Stimulated activated CD8-positive, alpha-beta memory T cell treated with anti-CD3 and anti-CD28 coated beads, Interleukin-15, amount 100 ng/mL, for 1 hour (primary cell): ENCODE measurements around the gene LDOC1.
A peak's percentile ranks its signal among the peaks of the same experiment; 100 is the strongest.
"Not testable (repeated sequence)": the region's sequence is repeated elsewhere in the genome, so short reads cannot be mapped to it uniquely, and the experiment has no call there.

ENCODE experiments used
- DNase-seq: peaks from one replicate; pipeline ENCODE4 v3.0.0-alpha.2; 2020; ENCODE audit warnings: low read depth

The LDOC1 gene

GRCh38 chrX:141176586-141177451 is at the start of gene LDOC1:
TSS of gene LDOC1 (minus strand) at chrX:141177129. CDS start at chrX:141177021, 108 bp downstream.
- peak; percentile 35 for DNase-seq

GRCh38 chrX:141221611-141222010 is 44.7 kb upstream of the LDOC1 start:
- no peak for DNase-seq

DNA sequence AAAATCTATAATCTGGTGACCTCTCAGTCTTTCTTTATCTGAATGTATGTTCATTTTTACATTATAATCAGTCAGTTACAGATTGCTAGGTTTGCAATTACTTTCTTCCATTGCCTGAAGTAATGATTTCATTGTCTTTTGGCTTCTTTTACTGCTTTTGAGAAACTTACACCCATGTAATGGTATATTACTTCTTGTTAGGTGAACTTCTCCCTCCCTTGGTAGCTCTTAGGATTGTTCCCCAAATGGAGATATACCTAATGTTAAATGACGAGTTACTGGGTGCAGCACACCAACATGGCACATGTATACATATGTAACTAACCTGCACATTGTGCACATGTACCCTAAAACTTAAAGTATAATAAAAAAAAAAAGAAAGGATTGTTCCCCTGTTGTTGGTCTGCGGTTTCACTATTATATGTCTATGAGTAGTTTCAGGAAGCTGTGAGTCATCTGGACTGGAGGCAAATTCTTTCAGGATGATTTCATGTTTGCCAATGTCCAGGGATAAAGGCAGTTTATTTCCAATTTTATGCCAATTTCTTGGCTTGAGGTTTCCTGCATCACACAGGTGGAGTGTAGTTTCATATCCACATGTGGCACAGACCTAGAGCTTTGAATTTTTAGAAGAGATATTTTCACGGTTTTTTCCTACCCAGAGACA is 43.5 kb upstream of the LDOC1 start:
- no peak for DNase-seq

DNA sequence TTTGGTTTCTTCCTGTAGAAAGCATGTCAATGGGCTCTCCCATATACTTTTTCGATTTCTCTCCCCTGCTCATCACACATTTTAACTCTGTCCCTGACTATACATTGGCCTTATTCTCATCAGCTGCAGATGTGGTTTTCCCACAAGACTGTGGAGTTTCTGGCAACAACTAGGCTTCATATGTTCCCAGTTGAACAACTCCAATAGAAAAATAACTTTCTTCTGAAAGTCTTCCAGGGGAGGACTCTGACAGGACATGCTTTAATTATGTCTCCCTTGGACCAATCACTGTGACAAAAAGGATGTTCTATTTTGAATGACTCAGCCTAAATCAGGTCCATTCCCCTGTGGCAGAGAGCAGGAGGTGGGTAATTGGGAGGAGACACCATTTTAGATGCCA is 37.3 kb upstream of the LDOC1 start:
- DNase-seq: no peak

GRCh38 chrX:141201962-141202361 is 25.0 kb upstream of the LDOC1 start:
- no peak for DNase-seq

GRCh38 chrX:141188573-141188972 is 11.6 kb upstream of the LDOC1 start:
- DNase-seq: not testable (repeated sequence)

DNA sequence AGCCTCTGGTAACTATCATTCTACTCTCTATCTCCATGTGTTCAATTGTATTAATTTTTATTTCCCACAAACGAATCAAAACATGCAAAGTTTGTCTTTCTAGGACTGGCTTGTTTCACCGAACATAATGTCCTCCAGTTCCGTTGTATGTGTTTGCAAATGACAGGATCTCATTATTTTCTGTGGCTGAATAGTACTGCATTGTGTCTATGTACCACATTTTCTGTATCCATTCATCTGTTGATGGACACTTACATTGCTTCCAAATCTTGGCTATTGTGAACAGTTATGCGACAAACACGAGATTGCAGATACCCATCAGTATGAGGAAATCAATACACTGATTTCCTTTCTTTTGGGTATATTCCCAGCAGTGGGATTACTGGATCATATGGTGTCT is 8.4 kb upstream of the LDOC1 start:
- no peak for DNase-seq

DNA sequence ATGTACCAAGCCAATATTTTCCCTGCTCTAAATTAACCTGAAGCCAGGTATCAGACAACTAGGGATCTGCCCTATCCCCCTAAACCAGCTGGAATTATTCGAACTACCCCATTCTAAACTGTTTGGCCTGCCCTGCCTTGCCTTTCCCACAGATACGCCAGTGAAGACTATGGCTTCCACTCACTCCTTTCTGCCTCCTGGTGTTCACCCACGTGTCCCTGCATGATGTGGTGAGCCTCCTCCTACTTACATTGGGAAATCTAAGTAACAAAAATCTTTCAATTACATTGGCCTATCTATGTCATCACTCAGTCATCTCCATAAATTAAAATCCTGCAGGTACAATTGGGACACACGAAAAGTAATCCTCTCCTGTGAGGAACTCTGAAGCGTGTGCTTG is 6.1 kb upstream of the LDOC1 start:
- DNase-seq: no peak

GRCh38 chrX:141180851-141181250 is 3.9 kb upstream of the LDOC1 start:
- DNase-seq: no peak

- no peak for DNase-seq
Observed at GRCh38 chrX:141175786-141176185, 1.1 kb downstream of the LDOC1 start.

- no peak for DNase-seq
Observed at GRCh38 chrX:141164406-141164805, 12.5 kb downstream of the LDOC1 start.

- DNase-seq: no peak
Observed at GRCh38 chrX:141158084-141158483, 18.8 kb downstream of the LDOC1 start.

DNA sequence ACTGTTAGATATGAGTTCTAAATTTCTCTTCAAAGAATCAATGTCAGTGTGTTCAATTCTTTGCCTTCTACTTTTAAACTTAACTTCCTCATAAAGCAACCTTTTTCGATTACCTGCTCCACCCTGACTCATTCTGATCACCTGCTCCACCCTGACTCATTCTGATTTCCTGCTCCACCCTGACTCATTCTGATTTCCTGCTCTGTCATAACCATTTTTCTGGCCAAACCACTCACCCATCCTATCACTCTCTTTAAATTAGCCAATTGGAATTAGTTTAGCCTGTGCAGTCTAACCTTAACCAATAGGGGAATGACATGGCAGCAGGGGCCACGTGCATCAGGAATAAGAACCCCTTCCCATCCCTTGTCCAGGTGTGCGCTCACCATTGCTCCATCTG is 21.7 kb downstream of the LDOC1 start:
- not testable (repeated sequence) for DNase-seq

DNA sequence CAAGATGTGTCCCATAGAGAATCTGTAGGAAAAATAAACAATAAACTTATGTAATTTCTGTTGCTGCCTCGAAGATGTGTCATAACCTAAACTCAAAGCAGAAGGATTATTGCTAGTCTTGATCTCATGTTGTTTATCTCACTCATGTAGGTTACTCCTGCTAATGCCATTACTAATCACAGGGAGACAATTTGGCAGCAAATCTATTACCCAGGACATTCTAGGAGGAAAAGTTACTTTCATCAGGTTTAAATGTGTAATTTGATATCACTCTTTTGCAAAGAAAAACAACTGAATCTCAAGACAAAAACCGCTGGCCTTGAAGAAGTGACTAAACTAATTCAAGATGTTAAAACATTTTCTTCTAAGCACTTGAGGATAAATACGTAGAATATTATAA is 34.0 kb downstream of the LDOC1 start:
- DNase-seq: no peak

- DNase-seq: no peak
Observed at GRCh38 chrX:141133272-141133671, 43.7 kb downstream of the LDOC1 start.

GRCh38 chrX:141127146-141127545 is 49.8 kb downstream of the LDOC1 start:
- no peak for DNase-seq
